HFFc6 (cell line): Measurements from ENCODE around the gene LASP1. TPM values are rescaled to one million over a fixed set of nuclear protein-coding genes. Genes with fewer than 3 reads are reported as not detected.

Experiments
- DNase-seq: peaks from one replicate; pipeline ENCODE4 v3.0.0-alpha.2; 2018
- H3K27ac Mint-ChIP-seq: 2 replicates; pipeline ENCODE4 v1.8.0; 2020; ENCODE audit warnings: mild to moderate bottlenecking, mixed read lengths
- H3K27me3 Mint-ChIP-seq: 2 replicates; pipeline ENCODE4 v1.8.0; 2021; ENCODE audit warnings: mild to moderate bottlenecking, moderate library complexity, mixed read lengths; ENCODE audit not compliant: insufficient read depth
- H3K36me3 Mint-ChIP-seq: 2 replicates; pipeline ENCODE4 v1.8.0; 2021; ENCODE audit warnings: low read depth, mixed read lengths
- H3K4me1 Mint-ChIP-seq: 2 replicates; pipeline ENCODE4 v1.8.0; 2020; ENCODE audit warnings: low read depth, mixed read lengths
- H3K4me3 Mint-ChIP-seq: 2 replicates; pipeline ENCODE4 v1.8.0; 2020; ENCODE audit warnings: mild to moderate bottlenecking, moderate library complexity, mixed read lengths
- H3K9me3 Mint-ChIP-seq: 2 replicates; pipeline ENCODE4 v1.8.0; 2020; ENCODE audit warnings: mild to moderate bottlenecking, mixed read lengths
- CTCF ChIP-seq: fragments of 200-600 bp; sonication (generic); IDR thresholded peaks from 2 replicates; pipeline ENCODE4 v1.5.0; 2021; ENCODE audit warnings: antibody characterized with exemption, mild to moderate bottlenecking
- long read RNA-seq: library from polyadenylated mRNA; unstranded; transcript quantifications from one replicate; pipeline ENCODE4 v2.0.0, GENCODE V29; 2019
- total RNA-seq, 6 experiments: library from RNA; stranded (reverse); fragmentation: NEBNext Ultra II Directional; extraction: Animal tissue kit (Norgen Biotek cat#: 25700); gene quantifications; 2 replicates in 1 of 6; 3 replicates in 5 of 6; pipeline ENCODE4 v1.2.3, GENCODE V29; 2021

LASP1 gene
- total RNA-seq, result 100 to 1,000 TPM; 428 to 517 (median 484) TPM
- long read RNA-seq, full-length matches to known transcripts, result 271 of 380 reads
- long read RNA-seq, partial matches to known transcripts, result 103 of 380 reads
- long read RNA-seq, other reads (novel, unspliced or antisense), result 6 of 380 reads

- H3K9me3 Mint-ChIP-seq, result no peaks in the 10 kb centered on the region
- peak within 1 kb of the TSS; percentile 96 for H3K4me3 Mint-ChIP-seq
- peaks cover 54% of the 10 kb centered on the region for H3K4me1 Mint-ChIP-seq
- peaks cover 25% of the 10 kb centered on the region for H3K36me3 Mint-ChIP-seq
- TF ChIP-seq CTCF, result no peak
- H3K27ac Mint-ChIP-seq, result peak within 1 kb of the TSS; percentile 88
- peak; percentile 84 for DNase-seq
- peaks cover 14% of the 10 kb centered on the region for H3K27me3 Mint-ChIP-seq
These were observed at the start of gene LASP1 for GRCh38 chr17:38869526-38870258. Gene LASP1, plus strand, starts transcription at chr17:38870058. Its CDS starts 132 bp downstream, at chr17:38870190.

- no peak for TF ChIP-seq CTCF
- Mint-ChIP-seq H3K9me3 (no peaks in the 10 kb centered on the region), H3K27me3 (peaks cover 17% of the 10 kb centered on the region), H3K36me3 (peaks cover 20% of the 10 kb centered on the region), H3K27ac (peak within 1 kb of the TSS; percentile 100), H3K4me3 (peak within 1 kb of the TSS; percentile 100), H3K4me1 (peaks cover 20% of the 10 kb centered on the region)
- peak; percentile 95 for DNase-seq
These were observed 44.7 kb upstream of the LASP1 start, which contains the start of gene CWC25 for GRCh38 chr17:38824899-38825761. Gene CWC25, minus strand, starts transcription at chr17:38825321. Its CDS starts 138 bp downstream, at chr17:38825183.

- H3K27me3 Mint-ChIP-seq, result peaks cover 13% of the 10 kb centered on the region
- H3K4me3 Mint-ChIP-seq, result peak overlapping the region; percentile 100
- H3K9me3 Mint-ChIP-seq, result no peaks in the 10 kb centered on the region
- no peak for DNase-seq
- H3K36me3 Mint-ChIP-seq, result peaks cover 14% of the 10 kb centered on the region
- H3K4me1 Mint-ChIP-seq, result peaks cover 20% of the 10 kb centered on the region
- peak overlapping the region; percentile 100 for H3K27ac Mint-ChIP-seq
- no peak for TF ChIP-seq CTCF
These were observed 44.1 kb upstream of the LASP1 start for GRCh38 chr17:38825762-38826247.

GRCh38 chr17:38844261-38844757 is 25.5 kb upstream of the LASP1 start:
- TF ChIP-seq CTCF, result no peak
- Mint-ChIP-seq H3K4me3 (no peak overlapping the region), H3K36me3 (peaks cover 16% of the 10 kb centered on the region), H3K27ac (no peak overlapping the region; the same call in 1 of the 2 replicates), H3K4me1 (peaks cover 21% of the 10 kb centered on the region), H3K9me3 (no peaks in the 10 kb centered on the region), H3K27me3 (peaks cover 4% of the 10 kb centered on the region; the same call in 1 of the 2 replicates)
- peak; percentile 41 for DNase-seq

GRCh38 chr17:38848557-38848891 is 21.3 kb upstream of the LASP1 start:
- TF ChIP-seq CTCF, result no peak
- Mint-ChIP-seq H3K36me3 (peaks cover 56% of the 10 kb centered on the region), H3K9me3 (peaks cover 7% of the 10 kb centered on the region; the same call in 1 of the 2 replicates), H3K4me1 (peaks cover 46% of the 10 kb centered on the region), H3K27me3 (peaks cover 9% of the 10 kb centered on the region), H3K27ac (no peak overlapping the region), H3K4me3 (no peak overlapping the region)
- no peak for DNase-seq
